H1 (cell line): ENCODE results near the gene GPC3.

Source experiments
- EP300 ChIP-seq, 2 experiments: IDR thresholded peaks; 1 replicate in 1 of 2; 2 replicates in 1 of 2; pipeline ENCODE4 v1.6.1; 2011 to 2012; ENCODE audit warnings: low read depth in 2 of 2, low read length in 2 of 2, mild to moderate bottlenecking in 2 of 2, borderline replicate concordance in 1 of 2, inconsistent platforms in 1 of 2, moderate library complexity in 1 of 2
- EZH2 ChIP-seq: fragments of 200-600 bp; sonication (generic); IDR thresholded peaks from 2 replicates; pipeline ENCODE4 v1.7.1; 2012; ENCODE audit warnings: low read depth, mild to moderate bottlenecking, moderate library complexity, low read length, inconsistent platforms; ENCODE audit not compliant: severe bottlenecking
- MAX ChIP-seq: IDR thresholded peaks from 2 replicates; pipeline ENCODE4 v1.6.1; 2012; ENCODE audit warnings: inconsistent platforms

GRCh38 chrX:133818019-133818418 is 167.4 kb downstream of the GPC3 start:
- TF ChIP-seq EP300 (IDR thresholded peaks at IDR 0.05; ENCODE audit: borderline replicate concordance in 1 of 2, low read depth in 2 of 2, low read length in 2 of 2) (no peak), MAX (no peak), EZH2 (no peak)
